Measurements from ENCODE around the gene TMEM95. TPM values are rescaled to one million over a fixed set of nuclear protein-coding genes. Genes with fewer than 3 reads are reported as not detected.

TMEM95 gene
- total RNA-seq, 1 donor from 2014 or later, result not detected

GRCh38 chr17:7403977-7404736, 49.2 kb downstream of the TMEM95 start, which contains the start of gene TMEM256:
Gene TMEM256 (minus strand): TSS chr17:7404097. CDS start chr17:7404084, 13 bp downstream.
- DNase-seq (ENCODE audit: low spot score), result peak; percentile 100

GRCh38 chr17:7404737-7405349, 49.9 kb downstream of the TMEM95 start:
- peak; percentile 68 for DNase-seq (ENCODE audit: low spot score)

GRCh38 chr17:7405350-7406234, 50.6 kb downstream of the TMEM95 start:
- peak; percentile 44 for DNase-seq (ENCODE audit: low spot score)

- no peak for DNase-seq (ENCODE audit: low spot score)
Observed at GRCh38 chr17:7406235-7406825, 51.4 kb downstream of the TMEM95 start.

Other genes starting within 250 kb of the TMEM95 start
- not detected for gene ASGR2, start 240.3 kb upstream of the TMEM95 start, total RNA-seq (ENCODE audit: insufficient read depth, low replicate concordance)
- gene ASGR1, start 175.8 kb upstream of the TMEM95 start, total RNA-seq (ENCODE audit: insufficient read depth, low replicate concordance), result 1.2 TPM
- gene DLG4, start 135.3 kb upstream of the TMEM95 start, total RNA-seq (ENCODE audit: insufficient read depth, low replicate concordance), result 18.3 TPM
- 147 TPM for gene ACADVL, start 135.2 kb upstream of the TMEM95 start, total RNA-seq (ENCODE audit: insufficient read depth, low replicate concordance)
- 64.8 TPM for gene DVL2, start 120.6 kb upstream of the TMEM95 start, total RNA-seq (ENCODE audit: insufficient read depth, low replicate concordance)
- 29.1 TPM for gene PHF23, start 115.7 kb upstream of the TMEM95 start, total RNA-seq (ENCODE audit: insufficient read depth, low replicate concordance)
- 240 TPM for gene GABARAP, start 112.7 kb upstream of the TMEM95 start, total RNA-seq (ENCODE audit: insufficient read depth, low replicate concordance)
- gene CTDNEP1, start 103.4 kb upstream of the TMEM95 start, total RNA-seq (ENCODE audit: insufficient read depth, low replicate concordance), result 15.4 TPM
- 13.7 TPM for gene ELP5, start 102.9 kb upstream of the TMEM95 start, total RNA-seq (ENCODE audit: insufficient read depth, low replicate concordance)
- gene CLDN7, start 92.7 kb upstream of the TMEM95 start, total RNA-seq (ENCODE audit: insufficient read depth, low replicate concordance), result 14.2 TPM
- gene SLC2A4, start 73.4 kb upstream of the TMEM95 start, total RNA-seq (ENCODE audit: insufficient read depth, low replicate concordance), result 7.7 TPM
- 0.96 TPM for gene YBX2, start 60.5 kb upstream of the TMEM95 start, total RNA-seq (ENCODE audit: insufficient read depth, low replicate concordance)
- gene EIF5A, start 47.5 kb upstream of the TMEM95 start, total RNA-seq (ENCODE audit: insufficient read depth, low replicate concordance), result 136 TPM
- 20.5 TPM for gene GPS2, start 39.8 kb upstream of the TMEM95 start, total RNA-seq (ENCODE audit: insufficient read depth, low replicate concordance)
- 35.6 TPM for gene NEURL4, start 25.8 kb upstream of the TMEM95 start, total RNA-seq (ENCODE audit: insufficient read depth, low replicate concordance)
- 5.3 TPM for gene ACAP1, start 18.6 kb upstream of the TMEM95 start, total RNA-seq (ENCODE audit: insufficient read depth, low replicate concordance)
- 18.3 TPM for gene KCTD11, start 3.0 kb upstream of the TMEM95 start, total RNA-seq (ENCODE audit: insufficient read depth, low replicate concordance)
- gene TNK1, start 25.9 kb downstream of the TMEM95 start, total RNA-seq (ENCODE audit: insufficient read depth, low replicate concordance), result 12.8 TPM
- gene PLSCR3, start 39.4 kb downstream of the TMEM95 start, total RNA-seq (ENCODE audit: insufficient read depth, low replicate concordance), result 21.9 TPM
- gene TMEM256, start 48.9 kb downstream of the TMEM95 start, total RNA-seq (ENCODE audit: insufficient read depth, low replicate concordance), result 89.3 TPM
- gene NLGN2, start 52.7 kb downstream of the TMEM95 start, total RNA-seq (ENCODE audit: insufficient read depth, low replicate concordance), result 4.8 TPM
- gene SPEM1, start 65.2 kb downstream of the TMEM95 start, total RNA-seq (ENCODE audit: insufficient read depth, low replicate concordance), result not detected
- not detected for gene SPEM2, start 70.5 kb downstream of the TMEM95 start, total RNA-seq (ENCODE audit: insufficient read depth, low replicate concordance)
- 0.96 TPM for gene SPEM3, start 73.7 kb downstream of the TMEM95 start, total RNA-seq (ENCODE audit: insufficient read depth, low replicate concordance)
- 1.9 TPM for gene TMEM102, start 80.3 kb downstream of the TMEM95 start, total RNA-seq (ENCODE audit: insufficient read depth, low replicate concordance)
- gene FGF11, start 84.4 kb downstream of the TMEM95 start, total RNA-seq (ENCODE audit: insufficient read depth, low replicate concordance), result 12.8 TPM
- gene CHRNB1, start 89.9 kb downstream of the TMEM95 start, total RNA-seq (ENCODE audit: insufficient read depth, low replicate concordance), result 8.9 TPM
- 18.1 TPM for gene ZBTB4, start 124.5 kb downstream of the TMEM95 start, total RNA-seq (ENCODE audit: insufficient read depth, low replicate concordance)
- gene SLC35G6, start 126.3 kb downstream of the TMEM95 start, total RNA-seq (ENCODE audit: insufficient read depth, low replicate concordance), result 0.24 TPM
- gene POLR2A, start 129.2 kb downstream of the TMEM95 start, total RNA-seq (ENCODE audit: insufficient read depth, low replicate concordance), result 40.7 TPM
- gene TNFSF12, start 193.9 kb downstream of the TMEM95 start, total RNA-seq (ENCODE audit: insufficient read depth, low replicate concordance), result 14.9 TPM
- gene TNFSF13, start 203.6 kb downstream of the TMEM95 start, total RNA-seq (ENCODE audit: insufficient read depth, low replicate concordance), result 7.7 TPM
- 56.6 TPM for gene SENP3, start 206.8 kb downstream of the TMEM95 start, total RNA-seq (ENCODE audit: insufficient read depth, low replicate concordance)
- 8.4 TPM for gene CD68, start 224.5 kb downstream of the TMEM95 start, total RNA-seq (ENCODE audit: insufficient read depth, low replicate concordance)
- 38.0 TPM for gene MPDU1, start 228.7 kb downstream of the TMEM95 start, total RNA-seq (ENCODE audit: insufficient read depth, low replicate concordance)
- 1.9 TPM for gene SOX15, start 234.9 kb downstream of the TMEM95 start, total RNA-seq (ENCODE audit: insufficient read depth, low replicate concordance)

Measured in umbilical cord (tissue), 2 donors.